A673 (cell line): ENCODE results near the gene OR4A5. TPM values are rescaled to one million over a fixed set of nuclear protein-coding genes. Genes with fewer than 3 reads are reported as not detected.
"Not testable (repeated sequence)": the region's sequence is repeated elsewhere in the genome, so short reads cannot be mapped to it uniquely, and the experiment has no call there.

Experiments used
- Bru-seq: library from RNA; stranded (reverse); fragments of 400-500 nt; gene quantifications from one replicate; lab custom pipeline; 2021; lab: Mats Ljungman, UMichigan
- BruChase-seq, 2 experiments: library from RNA; stranded (reverse); fragments of 400-500 nt; gene quantifications; one replicate each; lab custom pipeline; 2021; lab: Mats Ljungman, UMichigan
- BruUV-seq: library from RNA; stranded (reverse); fragments of 400-500 nt; replicated peaks from 2 replicates; lab custom pipeline; 2021; lab: Mats Ljungman, UMichigan
- CTCF ChIA-PET: fragments of 300-600 bp; sonication (Branson Sonifier 250); formaldehyde crosslinking; loops from one replicate; lab custom pipeline; 2022; ENCODE audit warnings: antibody characterized with exemption; lab: Charles Lee
- POLR2A ChIA-PET: fragments of 300-600 bp; sonication (Branson Sonifier 250); formaldehyde crosslinking; loops from one replicate; lab custom pipeline; 2022; ENCODE audit warnings: antibody characterized with exemption; ENCODE audit not compliant: low non-redundant PET; lab: Charles Lee
- DNase-seq: peaks from one replicate; pipeline ENCODE4 v3.0.0-alpha.2; 2015; ENCODE audit warnings: low spot score
- H3K27ac ChIP-seq: fragments of 200-600 bp; sonication (generic); 2 replicates; pipeline ENCODE4 v1.5.1; 2016; ENCODE audit warnings: mixed run types, low read depth, mild to moderate bottlenecking, mixed read lengths, antibody characterized with exemption, low read length; ENCODE audit not compliant: poor library complexity, severe bottlenecking
- H3K27me3 ChIP-seq: fragments of 200-600 bp; sonication (generic); replicated peaks from 2 replicates; pipeline ENCODE4 v1.6.1; 2017; ENCODE audit warnings: mixed run types, low read depth, mild to moderate bottlenecking, mixed read lengths, antibody characterized with exemption, low read length; ENCODE audit not compliant: insufficient read depth, poor library complexity
- H3K36me3 ChIP-seq: fragments of 200-600 bp; sonication (generic); 2 replicates; pipeline ENCODE4 v1.6.1; 2016; ENCODE audit warnings: mixed run types, mild to moderate bottlenecking, mixed read lengths, antibody characterized with exemption, low read length; ENCODE audit not compliant: insufficient read depth, poor library complexity, severe bottlenecking
- H3K4me1 ChIP-seq: fragments of 200-600 bp; sonication (generic); 2 replicates; pipeline ENCODE4 v1.6.1; 2017; ENCODE audit warnings: mixed run types, mild to moderate bottlenecking, mixed read lengths, antibody characterized with exemption, low read length; ENCODE audit not compliant: insufficient read depth, poor library complexity, severe bottlenecking
- H3K4me3 ChIP-seq: fragments of 200-600 bp; sonication (generic); 2 replicates; pipeline ENCODE4 v1.5.1; 2016; ENCODE audit warnings: low read depth, mixed run types, mild to moderate bottlenecking, mixed read lengths, low read length; ENCODE audit not compliant: poor library complexity, severe bottlenecking
- H3K9me3 ChIP-seq: fragments of 200-600 bp; sonication (generic); 2 replicates; pipeline ENCODE4 v1.6.1; 2016; ENCODE audit warnings: mixed run types, low read depth, mild to moderate bottlenecking, mixed read lengths, antibody characterized with exemption, low read length; ENCODE audit not compliant: poor library complexity, severe bottlenecking
- intact Hi-C: fragments of 100-400 bp; cut with micrococcal nuclease; formaldehyde crosslinking; loops from one replicate; pipeline ENCODE4 v1.10.0; 2022; ENCODE audit not compliant: unreplicated experiment
- long read RNA-seq: library from polyadenylated mRNA; stranded (forward); transcript quantifications from one replicate; pipeline ENCODE4 v2.0.0, GENCODE V29; 2022
- total RNA-seq: library from RNA; stranded (reverse); gene quantifications from 2 replicates; pipeline ENCODE4 v1.2.3, GENCODE V29; 2021

The OR4A5 gene, protein sequence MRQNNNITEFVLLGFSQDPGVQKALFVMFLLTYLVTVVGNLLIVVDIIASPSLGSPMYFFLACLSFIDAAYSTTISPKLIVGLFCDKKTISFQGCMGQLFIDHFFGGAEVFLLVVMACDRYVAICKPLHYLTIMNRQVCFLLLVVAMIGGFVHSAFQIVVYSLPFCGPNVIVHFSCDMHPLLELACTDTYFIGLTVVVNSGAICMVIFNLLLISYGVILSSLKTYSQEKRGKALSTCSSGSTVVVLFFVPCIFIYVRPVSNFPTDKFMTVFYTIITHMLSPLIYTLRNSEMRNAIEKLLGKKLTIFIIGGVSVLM
- total RNA-seq (not detected in 2 replicates), Bru-seq, nascent RNA (not detected), BruChase-seq, experiment 1, labeled RNA remaining after a 2-hour chase (not detected), BruChase-seq, experiment 2, labeled RNA remaining after a 6-hour chase (not detected)
- long read RNA-seq, result 0 reads

DNA sequence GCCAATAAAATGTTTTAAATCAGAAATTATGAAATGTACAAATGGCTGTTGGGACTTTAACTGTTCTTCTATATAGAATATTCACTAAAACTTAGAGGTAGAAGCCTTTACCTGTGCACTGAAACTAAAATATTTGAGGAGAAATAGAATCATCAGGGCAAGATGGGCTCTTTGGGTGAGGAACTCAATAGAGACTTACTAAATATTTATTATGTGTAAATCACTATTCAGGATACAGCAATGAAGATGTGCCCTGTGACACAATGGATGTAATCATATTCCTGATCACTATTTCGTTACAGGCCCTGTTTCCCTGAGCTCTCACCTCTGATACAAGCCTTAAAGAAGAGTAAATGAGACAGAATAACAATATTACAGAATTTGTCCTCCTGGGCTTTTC, at the start of gene OR4A5:
TSS of gene OR4A5 (plus strand) at position 301 of the 400 bp plus-strand sequence. CDS start at position 354, 53 bp downstream.
- POLR2A ChIA-PET, result not testable (repeated sequence)

DNA sequence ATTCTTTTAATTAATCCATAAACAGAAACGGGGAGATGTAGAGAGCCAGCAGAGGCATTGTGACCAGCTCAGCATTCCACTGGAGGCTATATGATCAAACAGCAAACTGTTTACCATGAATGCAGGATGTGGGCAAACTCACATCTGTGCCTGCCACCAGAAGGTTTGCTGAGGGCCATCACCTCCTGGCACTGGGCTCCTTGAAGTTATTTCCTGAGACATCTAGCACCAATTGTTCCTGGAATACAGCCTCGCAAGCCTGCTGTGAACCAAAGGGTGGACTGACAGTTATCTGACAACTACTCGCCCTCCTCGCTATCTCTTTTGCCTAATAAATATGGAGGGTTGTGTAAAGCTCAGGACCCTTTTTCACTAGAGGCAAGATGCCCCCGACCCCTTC, 13.5 kb downstream of the OR4A5 start:
- H3K36me3 ChIP-seq, H3K4me1 ChIP-seq, H3K27ac ChIP-seq, POLR2A ChIA-PET, H3K27me3 ChIP-seq, intact Hi-C loops, BruUV-seq, DNase-seq, CTCF ChIA-PET, H3K4me3 ChIP-seq: not testable (repeated sequence)
- peaks cover 20% of the 10 kb centered on the region for H3K9me3 ChIP-seq

More for the DNA sequence above, at the start of gene OR4A5:
- BruUV-seq, DNase-seq, H3K4me3 ChIP-seq, CTCF ChIA-PET, H3K4me1 ChIP-seq, H3K27me3 ChIP-seq, H3K27ac ChIP-seq, H3K36me3 ChIP-seq: not testable (repeated sequence)
- intact Hi-C loops, result loop anchor here (10.0 kb wide), 1 partner anchor 52 kb away; no protein-coding TSS in a partner anchor
- H3K9me3 ChIP-seq, result peaks cover 24% of the 10 kb centered on the region

Other genes with a start within 250 kb of the OR4A5 start
- not detected in 2 replicates for gene OR4C46, start 102.8 kb upstream of the OR4A5 start, total RNA-seq